HCT116 (cell line): ENCODE data around the gene RXFP1. TPM values are rescaled to one million over a fixed set of nuclear protein-coding genes. Genes with fewer than 3 reads are reported as not detected.

Experiments used
- ATAC-seq: fragments of 200-7000 bp; cut with Tn5 transposase; 2 replicates; pipeline ENCODE4 v1.9.1; 2020; ENCODE audit warnings: mild to moderate bottlenecking, moderate library complexity
- BruUV-seq: library from RNA; stranded (reverse); fragments of 400-500 nt; replicated peaks from 2 replicates; lab custom pipeline; 2021; lab: Mats Ljungman, UMichigan
- CTCF ChIA-PET: fragments of 300-600 bp; sonication (Branson Sonifier 250); formaldehyde crosslinking; loops from one replicate; lab custom pipeline; 2021; ENCODE audit warnings: antibody characterized with exemption; lab: Charles Lee
- POLR2A ChIA-PET: fragments of 300-600, 350-600 bp; sonication (Branson Sonifier 250); formaldehyde crosslinking; loops from one replicate; lab custom pipeline; 2021; ENCODE audit warnings: antibody characterized with exemption; lab: Charles Lee
- RAD21 ChIA-PET, 2 experiments: fragments of 300-600 bp; sonication (Branson Sonifier 250); formaldehyde crosslinking; loops; one replicate each; lab custom pipeline; 2023; ENCODE audit warnings: low total read pairs in 2 of 2; ENCODE audit not compliant: uncharacterized antibody in 2 of 2, unreplicated experiment in 2 of 2, low non-redundant PET in 1 of 2; lab: Charles Lee
- DNase-seq: peaks from one replicate; pipeline ENCODE4 v3.0.0-alpha.2; 2010; ENCODE audit warnings: low read depth, low spot score
- H2AFZ ChIP-seq: fragments of 200-600 bp; shearing (Covaris generic), sonication (generic); 2 replicates; pipeline ENCODE4 v1.6.1; 2017; ENCODE audit warnings: low read depth, mixed run types, mixed read lengths, antibody characterized with exemption, low read length; ENCODE audit not compliant: poor library complexity, severe bottlenecking
- H3K27ac ChIP-seq: 2 replicates; pipeline ENCODE4 v1.5.1; 2012; ENCODE audit warnings: low read depth, low read length
- H3K27me3 ChIP-seq: fragments of 200-600 bp; sonication (generic); 2 replicates; pipeline ENCODE4 v1.6.1; 2016; ENCODE audit warnings: mixed run types, low read length, mixed read lengths; ENCODE audit not compliant: insufficient read depth
- H3K36me3 ChIP-seq, 2 experiments: fragments of 200-500 bp in 1 of 2; fragments of 200-600 bp in 1 of 2; sonication (Bioruptor generic) in 1 of 2; sonication (generic) in 1 of 2; 2 replicates each; pipeline versions ENCODE4 v1.5.1 to v1.6.1; 2014 to 2016; ENCODE audit warnings: low read length in 2 of 2, inconsistent platforms in 1 of 2, mixed read lengths in 1 of 2, mixed run types in 1 of 2; ENCODE audit not compliant: insufficient read depth in 2 of 2, control insufficient read depth in 1 of 2
- H3K4me1 ChIP-seq, 2 experiments: fragments of 200-600 bp in 1 of 2; sonication (generic) in 1 of 2; 2 replicates each; pipeline versions ENCODE4 v1.5.1 to v1.6.1; 2012 to 2017; ENCODE audit warnings: low read length in 2 of 2, inconsistent platforms in 1 of 2, mild to moderate bottlenecking in 1 of 2, mixed read lengths in 1 of 2, mixed run types in 1 of 2, moderate library complexity in 1 of 2; ENCODE audit not compliant: insufficient read depth in 2 of 2, control insufficient read depth in 1 of 2
- H3K4me2 ChIP-seq: fragments of 200-600 bp; sonication (generic); 2 replicates; pipeline ENCODE4 v1.6.1; 2017; ENCODE audit warnings: mixed run types, low read length, mixed read lengths
- H3K4me3 ChIP-seq, 2 experiments: fragments of 200-600 bp in 1 of 2; sonication (generic) in 1 of 2; replicated peaks in 1 of 2; 2 replicates each; pipeline ENCODE4 v1.5.1; 2011 to 2016; ENCODE audit warnings: low read length in 2 of 2, control low read depth in 1 of 2, low read depth in 1 of 2, mild to moderate bottlenecking in 1 of 2, mixed read lengths in 1 of 2, mixed run types in 1 of 2
- H3K79me2 ChIP-seq: fragments of 200-600 bp; sonication (generic); 2 replicates; pipeline ENCODE4 v1.6.1; 2017; ENCODE audit warnings: mild to moderate bottlenecking, mixed run types, low read length, moderate library complexity, mixed read lengths; ENCODE audit not compliant: insufficient read depth
- H3K9ac ChIP-seq: fragments of 200-600 bp; sonication (generic); 2 replicates; pipeline ENCODE4 v1.6.1; 2016; ENCODE audit warnings: low read length, mixed read lengths
- H3K9me2 ChIP-seq: fragments of 200-600 bp; sonication (generic), shearing (Covaris generic); 2 replicates; pipeline ENCODE4 v1.6.1; 2017; ENCODE audit warnings: mixed run types, mild to moderate bottlenecking, moderate library complexity; ENCODE audit not compliant: insufficient read depth
- H3K9me3 ChIP-seq, 2 experiments: fragments of 200-500 bp in 1 of 2; fragments of 200-600 bp in 1 of 2; sonication (Bioruptor generic) in 1 of 2; sonication (generic) in 1 of 2; 2 replicates each; pipeline ENCODE4 v1.6.1; 2014 to 2017; ENCODE audit warnings: low read length in 2 of 2, mixed read lengths in 2 of 2, inconsistent platforms in 1 of 2, low read depth in 1 of 2, mild to moderate bottlenecking in 1 of 2, mixed run types in 1 of 2, moderate library complexity in 1 of 2; ENCODE audit not compliant: control insufficient read depth in 1 of 2, insufficient read depth in 1 of 2
- H4K20me1 ChIP-seq: fragments of 200-600 bp; sonication (generic), shearing (Covaris generic); 2 replicates; pipeline ENCODE4 v1.6.1; 2017; ENCODE audit warnings: mixed run types, mild to moderate bottlenecking, moderate library complexity; ENCODE audit not compliant: insufficient read depth
- CBX3 ChIP-seq: IDR thresholded peaks from 2 replicates; pipeline ENCODE4 v1.6.1; 2012; ENCODE audit warnings: low read depth
- CEBPB ChIP-seq: IDR thresholded peaks from 2 replicates; pipeline ENCODE4 v1.6.1; 2012; ENCODE audit warnings: low read depth
- RAD21 ChIP-seq: IDR thresholded peaks from 2 replicates; pipeline ENCODE4 v1.6.1; 2012; ENCODE audit warnings: low read depth, mild to moderate bottlenecking
- SIN3A ChIP-seq: IDR thresholded peaks from 2 replicates; pipeline ENCODE4 v1.6.1; 2012; ENCODE audit warnings: low read depth
- SRF ChIP-seq: IDR thresholded peaks from 2 replicates; pipeline ENCODE4 v1.6.1; 2012; ENCODE audit warnings: low read depth
- TCF7L2 ChIP-seq: IDR thresholded peaks from 2 replicates; pipeline ENCODE4 v1.7.0; 2011; ENCODE audit warnings: borderline replicate concordance, inconsistent platforms; ENCODE audit not compliant: insufficient read depth, insufficient read length; ENCODE audit errors: extremely low read depth
- YY1 ChIP-seq: IDR thresholded peaks from 2 replicates; pipeline ENCODE4 v1.6.1; 2011; ENCODE audit warnings: low read length, low read depth, moderate library complexity, mild to moderate bottlenecking; ENCODE audit not compliant: insufficient replicate concordance; ENCODE audit errors: extremely low read depth
- ZBTB33 ChIP-seq: IDR thresholded peaks from 2 replicates; pipeline ENCODE4 v1.6.1; 2011; ENCODE audit warnings: mild to moderate bottlenecking, low read length, moderate library complexity; ENCODE audit not compliant: insufficient replicate concordance; ENCODE audit errors: extremely low read depth
- intact Hi-C: fragments of 100-400 bp; cut with micrococcal nuclease; formaldehyde crosslinking; loops from 2 replicates; pipeline ENCODE4 v1.10.0; 2022
- total RNA-seq: library from RNA; stranded (reverse); gene quantifications from one replicate; pipeline ENCODE4 v1.2.1, GENCODE V29; 2021; ENCODE audit not compliant: unreplicated experiment
- TF ChIP-seq, protein P1 (sequence below), 3 experiments: fragments of 200-600 bp in 1 of 3; sonication (generic) in 1 of 3; IDR thresholded peaks in 2 of 3; conservative IDR thresholded peaks in 1 of 3; 2 replicates each; pipeline ENCODE4 v1.5.1; 2012 to 2017; ENCODE audit warnings: low read depth in 2 of 3, low read length in 2 of 3, antibody characterized with exemption in 1 of 3, borderline replicate concordance in 1 of 3, control low read depth in 1 of 3, mild to moderate bottlenecking in 1 of 3, mixed read lengths in 1 of 3, mixed run types in 1 of 3, moderate library complexity in 1 of 3; ENCODE audit not compliant: insufficient read depth in 1 of 3

RXFP1 gene
- total RNA-seq, 1 experiment from 2014 or later = not detected

DNA sequence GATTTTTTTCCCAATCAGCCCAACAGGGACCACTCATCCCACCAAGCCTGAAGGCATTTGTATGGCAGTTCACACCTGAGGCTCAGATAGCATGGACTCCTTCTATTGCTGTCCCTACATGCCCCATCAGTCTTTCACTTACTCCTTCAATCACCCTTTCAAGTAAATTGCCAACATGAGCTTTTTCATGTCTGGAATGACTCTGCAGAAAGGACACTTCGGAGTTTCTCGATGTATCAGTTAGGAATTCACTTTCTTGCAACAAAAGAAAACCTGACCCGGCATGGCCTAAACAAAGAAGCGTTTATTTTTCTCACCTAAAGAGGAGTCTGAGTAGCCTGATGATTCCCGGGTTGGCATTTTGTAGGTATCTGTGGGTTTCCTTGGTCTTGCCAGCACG is 38.6 kb downstream of the RXFP1 start:
- Histone ChIP-seq H3K4me2 (no peak overlapping the region), H3K4me3 (no peak overlapping the region), H3K9ac (no peak overlapping the region), H3K9me2 (no peaks in the 10 kb centered on the region), H3K4me1 (no peaks in the 10 kb centered on the region), H3K27ac (no peak overlapping the region), H2AFZ (no peak overlapping the region), H3K36me3 (no peaks in the 10 kb centered on the region), H3K79me2 (no peaks in the 10 kb centered on the region), H3K9me3 (no peaks in the 10 kb centered on the region), H3K27me3 (no peaks in the 10 kb centered on the region), H4K20me1 (no peaks in the 10 kb centered on the region)
- ChIA-PET RAD21 (no interaction called here), CTCF (no interaction called here), POLR2A (no interaction called here)
- TF ChIP-seq, protein P1, sequence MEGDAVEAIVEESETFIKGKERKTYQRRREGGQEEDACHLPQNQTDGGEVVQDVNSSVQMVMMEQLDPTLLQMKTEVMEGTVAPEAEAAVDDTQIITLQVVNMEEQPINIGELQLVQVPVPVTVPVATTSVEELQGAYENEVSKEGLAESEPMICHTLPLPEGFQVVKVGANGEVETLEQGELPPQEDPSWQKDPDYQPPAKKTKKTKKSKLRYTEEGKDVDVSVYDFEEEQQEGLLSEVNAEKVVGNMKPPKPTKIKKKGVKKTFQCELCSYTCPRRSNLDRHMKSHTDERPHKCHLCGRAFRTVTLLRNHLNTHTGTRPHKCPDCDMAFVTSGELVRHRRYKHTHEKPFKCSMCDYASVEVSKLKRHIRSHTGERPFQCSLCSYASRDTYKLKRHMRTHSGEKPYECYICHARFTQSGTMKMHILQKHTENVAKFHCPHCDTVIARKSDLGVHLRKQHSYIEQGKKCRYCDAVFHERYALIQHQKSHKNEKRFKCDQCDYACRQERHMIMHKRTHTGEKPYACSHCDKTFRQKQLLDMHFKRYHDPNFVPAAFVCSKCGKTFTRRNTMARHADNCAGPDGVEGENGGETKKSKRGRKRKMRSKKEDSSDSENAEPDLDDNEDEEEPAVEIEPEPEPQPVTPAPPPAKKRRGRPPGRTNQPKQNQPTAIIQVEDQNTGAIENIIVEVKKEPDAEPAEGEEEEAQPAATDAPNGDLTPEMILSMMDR (IDR thresholded peaks at IDR 0.05 in 2 of 3, conservative IDR thresholded peaks at IDR 0.05 in 1 of 3; ENCODE audit: borderline replicate concordance in 1 of 3, insufficient read depth in 1 of 3, low read depth in 2 of 3, low read length in 2 of 3) = no peak
- TF ChIP-seq CEBPB (no peak), TCF7L2 (no peak), SRF (no peak), YY1 (no peak), RAD21 (no peak), ZBTB33 (no peak), CBX3 (no peak), SIN3A (no peak)
- no TSS peak for BruUV-seq
- ATAC-seq = no peak
- no peak for DNase-seq
- intact Hi-C loops = no loop called here
